Hepatocyte (in vitro differentiated cells): ENCODE measurements around the gene TRAF3. TPM values are rescaled to one million over a fixed set of nuclear protein-coding genes. Genes with fewer than 3 reads are reported as not detected.

Experiments used
- DNase-seq: peaks from one replicate; pipeline ENCODE4 v3.0.0-alpha.2; 2016; ENCODE audit warnings: low spot score
- H2AFZ ChIP-seq: fragments of 200-600 bp; sonication (generic); 2 replicates; pipeline ENCODE4 v1.6.0; 2016; ENCODE audit warnings: antibody characterized with exemption, mild to moderate bottlenecking
- H3K27ac ChIP-seq: fragments of 200-600 bp; sonication (generic); 2 replicates; pipeline ENCODE4 v1.5.1; 2016; ENCODE audit warnings: mild to moderate bottlenecking
- H3K27me3 ChIP-seq: fragments of 200-600 bp; sonication (generic); 2 replicates; pipeline ENCODE4 v1.6.1; 2016
- H3K36me3 ChIP-seq: fragments of 200-600 bp; sonication (generic); replicated peaks from 2 replicates; pipeline ENCODE4 v1.5.1; 2016; ENCODE audit warnings: low read depth; ENCODE audit not compliant: insufficient read depth
- H3K4me1 ChIP-seq: fragments of 200-600 bp; sonication (generic); 2 replicates; pipeline ENCODE4 v1.5.1; 2016; ENCODE audit warnings: mild to moderate bottlenecking, moderate library complexity; ENCODE audit not compliant: insufficient read depth
- H3K4me2 ChIP-seq: fragments of 200-600 bp; sonication (generic); 2 replicates; pipeline ENCODE4 v1.6.0; 2016
- H3K4me3 ChIP-seq: fragments of 200-600 bp; sonication (generic); 2 replicates; pipeline ENCODE4 v1.5.1; 2016; ENCODE audit warnings: mild to moderate bottlenecking
- H3K79me2 ChIP-seq: fragments of 200-600 bp; sonication (generic); 2 replicates; pipeline ENCODE4 v1.6.0; 2017; ENCODE audit warnings: mild to moderate bottlenecking
- H3K9me2 ChIP-seq: fragments of 200-600 bp; sonication (generic); replicated peaks from 2 replicates; pipeline ENCODE4 v1.6.0; 2017; ENCODE audit warnings: mild to moderate bottlenecking; ENCODE audit not compliant: insufficient read depth
- H3K9me3 ChIP-seq: fragments of 200-600 bp; sonication (generic); 2 replicates; pipeline ENCODE4 v1.5.1; 2016; ENCODE audit warnings: low read depth, mild to moderate bottlenecking
- H4K20me1 ChIP-seq: fragments of 200-600 bp; sonication (generic); 2 replicates; pipeline ENCODE4 v1.6.0; 2016; ENCODE audit warnings: mild to moderate bottlenecking; ENCODE audit not compliant: insufficient read depth, poor library complexity, severe bottlenecking
- CTCF ChIP-seq: fragments of 200-600 bp; sonication (generic); IDR thresholded peaks from 2 replicates; pipeline ENCODE4 v1.5.1; 2016; ENCODE audit warnings: antibody characterized with exemption, mild to moderate bottlenecking; ENCODE audit not compliant: poor library complexity
- EZH2 ChIP-seq: fragments of 200-600 bp; sonication (generic); IDR thresholded peaks from 2 replicates; pipeline ENCODE4 v1.6.1; 2016; ENCODE audit warnings: antibody characterized with exemption, mild to moderate bottlenecking, borderline replicate concordance
- EZH2phosphoT487 ChIP-seq: fragments of 200-600 bp; sonication (generic); IDR thresholded peaks from one replicate; pipeline ENCODE4 v1.6.1; 2018; ENCODE audit warnings: antibody characterized with exemption, mild to moderate bottlenecking, low read depth, moderate library complexity; ENCODE audit not compliant: unreplicated experiment, severe bottlenecking
- WGBS: methylation state at CpG from one replicate; pipeline ENCODE4 v1.1.6; 2016; ENCODE audit warnings: low lambda C conversion rate; ENCODE audit errors: missing lambda C conversion rate; 5-methylcytosine and 5-hydroxymethylcytosine counted together
- polyA plus RNA-seq: library from polyadenylated mRNA; unstranded; fragments of >200 nt; fragmentation: Nextera tagmentation; extraction: Ambion mirVana; gene quantifications from 2 replicates; pipeline ENCODE4 v1.2.1, GENCODE V29; 2016
- total RNA-seq: library from RNA; depleted of rRNA; stranded (reverse); fragments of >200 nt; gene quantifications from 2 replicates; pipeline ENCODE4 v1.2.3, GENCODE V29; 2014

The TRAF3 gene
- total and polyA plus RNA-seq, 2 experiments from 2014 or later = 8.0 to 15.8 TPM

GRCh38 chr14:102770147-102771123, 6.8 kb upstream of the TRAF3 start:
- Histone ChIP-seq H3K27ac (no peak overlapping the region), H3K4me1 (no peaks in the 10 kb centered on the region), H3K4me2 (no peak overlapping the region), H3K4me3 (no peak overlapping the region), H3K79me2 (no peaks in the 10 kb centered on the region), H3K9me3 (no peaks in the 10 kb centered on the region), H3K9me2 (no peaks in the 10 kb centered on the region), H3K27me3 (no peaks in the 10 kb centered on the region), H2AFZ (no peak overlapping the region), H3K36me3 (no peaks in the 10 kb centered on the region), H4K20me1 (no peaks in the 10 kb centered on the region)
- no peak for DNase-seq
- 76% methylated on average over 32 of the region's 32 CpGs for WGBS
- TF ChIP-seq EZH2 (no peak), EZH2phosphoT487 (no peak), CTCF (no peak)

GRCh38 chr14:102771144-102771543, 6.1 kb upstream of the TRAF3 start:
- 90% methylated on average over 9 of the region's 9 CpGs for WGBS
- H3K4me1 ChIP-seq = no peaks in the 10 kb centered on the region
- no peak overlapping the region for H3K27ac ChIP-seq
- no peak for TF ChIP-seq EZH2phosphoT487
- TF ChIP-seq EZH2 = no peak
- no peak for TF ChIP-seq CTCF
- no peak overlapping the region for H2AFZ ChIP-seq
- H3K9me2 ChIP-seq = no peaks in the 10 kb centered on the region
- no peaks in the 10 kb centered on the region for H3K36me3 ChIP-seq
- no peaks in the 10 kb centered on the region for H3K27me3 ChIP-seq
- DNase-seq = no peak
- H3K4me2 ChIP-seq = no peak overlapping the region
- no peak overlapping the region for H3K4me3 ChIP-seq
- H4K20me1 ChIP-seq = no peaks in the 10 kb centered on the region
- no peaks in the 10 kb centered on the region for H3K79me2 ChIP-seq
- no peaks in the 10 kb centered on the region for H3K9me3 ChIP-seq

- TF ChIP-seq EZH2phosphoT487 = no peak
- peak; percentile 18 for TF ChIP-seq CTCF
- no peak for TF ChIP-seq EZH2
- Histone ChIP-seq H3K27ac (no peak overlapping the region), H3K36me3 (no peaks in the 10 kb centered on the region), H3K9me2 (no peaks in the 10 kb centered on the region), H2AFZ (no peak overlapping the region), H3K9me3 (no peaks in the 10 kb centered on the region), H3K27me3 (no peaks in the 10 kb centered on the region), H3K4me2 (no peak overlapping the region), H3K4me1 (no peaks in the 10 kb centered on the region), H3K79me2 (no peaks in the 10 kb centered on the region), H3K4me3 (no peak overlapping the region), H4K20me1 (no peaks in the 10 kb centered on the region)
- DNase-seq = no peak
- 73% methylated on average over 22 of the region's 22 CpGs for WGBS
Measured at GRCh38 chr14:102772781-102773570, 4.3 kb upstream of the TRAF3 start.
